GM13976 (cell line): Measurements from ENCODE around the gene CACNA2D4.

ENCODE experiments used
- DNase-seq: peaks from one replicate; pipeline ENCODE4 v3.0.0; 2012; ENCODE audit warnings: low spot score
- CTCF ChIP-seq: IDR thresholded peaks from 2 replicates; pipeline ENCODE4 v1.5.1; 2012; ENCODE audit warnings: borderline replicate concordance, mild to moderate bottlenecking; ENCODE audit not compliant: insufficient read depth; ENCODE audit errors: extremely low read depth, missing control alignments, control extremely low read depth
- in situ Hi-C: fragments of 300-500 bp; cut with MboI; formaldehyde crosslinking; loops from one replicate; pipeline ENCODE4 v1.12.0; 2022; ENCODE audit warnings: low sequenced_read_pairs, mixed read lengths, inconsistent platforms; ENCODE audit not compliant: unreplicated experiment

CACNA2D4 gene

GRCh38 chr12:1888923-1889322, 29.5 kb downstream of the CACNA2D4 start:
- in situ Hi-C loops = no loop called here
- no peak for TF ChIP-seq CTCF
- no peak for DNase-seq

GRCh38 chr12:1886396-1887008, 31.9 kb downstream of the CACNA2D4 start:
- DNase-seq = peak; percentile 1
- in situ Hi-C loops = no loop called here
- TF ChIP-seq CTCF = no peak

DNA sequence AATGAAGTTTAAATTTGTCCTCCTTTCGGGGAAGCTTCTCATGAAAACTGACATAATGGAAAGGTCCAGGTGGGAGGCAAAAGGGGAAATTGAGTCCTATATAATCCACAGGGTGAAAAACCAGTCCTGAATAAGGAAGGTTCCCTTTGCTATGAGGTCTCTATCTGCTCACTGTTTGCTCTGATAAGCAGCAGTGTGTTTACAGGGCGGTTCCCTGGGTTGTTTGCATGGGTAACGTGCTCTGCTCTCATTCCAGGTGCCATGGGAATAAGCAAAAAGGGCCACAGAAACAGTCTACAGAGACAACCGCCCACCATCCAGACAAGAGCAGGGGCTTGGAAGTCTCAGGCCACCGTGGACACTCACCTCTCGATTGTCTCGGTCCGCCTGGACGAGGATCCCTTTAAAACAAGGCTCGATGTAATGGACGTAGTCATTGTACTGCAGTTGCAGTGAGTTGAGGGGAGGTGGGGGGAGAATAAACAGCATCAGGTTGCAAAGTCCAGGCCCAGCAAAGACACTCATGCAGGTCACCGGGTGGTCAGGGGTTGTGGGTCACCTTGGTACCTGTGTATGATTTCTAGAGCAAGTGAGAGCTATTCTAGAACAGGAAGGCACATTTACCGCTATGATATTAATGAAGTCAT, 32.7 kb downstream of the CACNA2D4 start:
- peak; percentile 3 for DNase-seq
- in situ Hi-C loops = no loop called here
- no peak for TF ChIP-seq CTCF

GRCh38 chr12:1885082-1885596, 33.3 kb downstream of the CACNA2D4 start:
- in situ Hi-C loops = no loop called here
- TF ChIP-seq CTCF = no peak
- DNase-seq = no peak

DNA sequence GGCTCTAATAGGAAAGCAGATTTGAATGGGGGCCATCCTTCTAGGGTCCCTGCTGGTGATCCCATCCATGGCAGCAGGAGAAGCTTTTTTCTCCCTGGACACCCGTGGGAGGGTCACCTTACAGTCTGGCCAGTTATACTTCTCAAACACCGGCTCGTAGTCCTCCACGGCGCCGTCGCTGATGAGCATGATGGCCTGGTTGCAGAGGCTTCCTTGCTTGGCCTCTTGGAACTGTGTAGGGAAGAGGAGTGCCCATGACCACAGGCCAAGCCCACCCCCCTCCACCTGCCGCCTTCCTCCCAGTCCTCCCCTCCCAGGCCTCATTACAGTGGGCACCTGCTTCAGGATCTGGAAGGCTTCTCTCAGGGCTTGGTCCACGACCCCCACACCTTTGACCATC, 33.8 kb downstream of the CACNA2D4 start:
- DNase-seq = peak; percentile 6
- in situ Hi-C loops = no loop called here
- no peak for TF ChIP-seq CTCF

DNA sequence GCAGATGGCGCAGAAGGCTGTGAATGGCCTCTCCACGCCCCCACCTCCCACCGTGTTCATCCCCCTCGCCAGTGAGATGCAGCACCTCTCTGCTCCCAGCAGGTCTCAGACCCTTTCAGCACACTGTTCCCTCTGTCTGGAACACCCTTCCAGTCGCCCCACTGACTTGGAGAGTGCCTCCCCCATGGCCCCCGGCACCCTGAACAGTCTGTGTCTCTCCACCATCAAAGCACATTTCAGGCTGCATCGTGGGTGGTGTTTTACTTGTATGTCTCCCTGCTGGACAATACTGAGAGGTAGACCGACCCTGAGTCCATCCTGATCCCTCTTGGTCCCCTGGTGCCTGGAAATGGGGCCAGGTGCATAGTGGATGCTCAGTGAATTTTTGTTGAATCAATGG, 34.9 kb downstream of the CACNA2D4 start:
- no peak for TF ChIP-seq CTCF
- DNase-seq = no peak
- in situ Hi-C loops = no loop called here
